H9 (cell line): Measurements from ENCODE around the gene MIOS. TPM values are rescaled to one million over a fixed set of nuclear protein-coding genes. Genes with fewer than 3 reads are reported as not detected.

Experiments
- DNase-seq: peaks from one replicate; pipeline ENCODE4 v3.0.0-alpha.2; 2017
- H2AFZ ChIP-seq: one replicate; pipeline ENCODE4 v1.6.1; 2013; ENCODE audit warnings: mild to moderate bottlenecking, low read length, control low read depth, moderate library complexity
- H2AK5ac ChIP-seq: 2 replicates; pipeline ENCODE4 v1.6.1; 2013; ENCODE audit warnings: low read length, control low read depth, mixed read lengths; ENCODE audit not compliant: insufficient read length
- H2BK120ac ChIP-seq: one replicate; pipeline ENCODE4 v1.6.1; 2013; ENCODE audit warnings: low read depth, mild to moderate bottlenecking, low read length, control low read depth, inconsistent platforms; ENCODE audit not compliant: poor library complexity, severe bottlenecking
- H2BK12ac ChIP-seq: 2 replicates; pipeline ENCODE4 v1.6.1; 2013; ENCODE audit warnings: low read length, control low read depth, mixed read lengths, low read depth; ENCODE audit not compliant: insufficient read length
- H2BK15ac ChIP-seq: 2 replicates; pipeline ENCODE4 v1.6.1; 2013; ENCODE audit warnings: low read depth, low read length, control low read depth
- H2BK20ac ChIP-seq: one replicate; pipeline ENCODE4 v1.6.1; 2013; ENCODE audit warnings: low read depth, mild to moderate bottlenecking, low read length, control low read depth, inconsistent platforms; ENCODE audit not compliant: poor library complexity, severe bottlenecking
- H2BK5ac ChIP-seq: 2 replicates; pipeline ENCODE4 v1.6.1; 2013; ENCODE audit warnings: low read length, control low read depth, mixed read lengths; ENCODE audit not compliant: insufficient read length
- H3K14ac ChIP-seq: 2 replicates; pipeline ENCODE4 v1.6.1; 2013; ENCODE audit warnings: low read length, control low read depth; ENCODE audit not compliant: insufficient read depth
- H3K18ac ChIP-seq: 2 replicates; pipeline ENCODE4 v1.6.1; 2013; ENCODE audit warnings: low read depth, mild to moderate bottlenecking, mixed read lengths, low read length, control low read depth; ENCODE audit not compliant: insufficient read length
- H3K23ac ChIP-seq: 2 replicates; pipeline ENCODE4 v1.6.1; 2013; ENCODE audit warnings: low read length, control low read depth, mixed read lengths, low read depth; ENCODE audit not compliant: insufficient read length
- H3K23me2 ChIP-seq: 2 replicates; pipeline ENCODE4 v1.6.1; 2013; ENCODE audit warnings: low read depth, mild to moderate bottlenecking, mixed read lengths, low read length, control low read depth; ENCODE audit not compliant: insufficient read length, poor library complexity, severe bottlenecking
- H3K27ac ChIP-seq: 2 replicates; pipeline ENCODE4 v1.5.1; 2013; ENCODE audit warnings: low read length, control low read depth, mixed read lengths, low read depth; ENCODE audit not compliant: insufficient read length
- H3K27me3 ChIP-seq: 2 replicates; pipeline ENCODE4 v1.6.1; 2013; ENCODE audit warnings: low read length, control low read depth, inconsistent platforms; ENCODE audit not compliant: insufficient read depth
- H3K4ac ChIP-seq: 2 replicates; pipeline ENCODE4 v1.6.1; 2013; ENCODE audit warnings: low read depth, mild to moderate bottlenecking, control low read depth, inconsistent platforms, low read length, moderate library complexity
- H3K4me1 ChIP-seq: 2 replicates; pipeline ENCODE4 v1.6.1; 2013; ENCODE audit warnings: low read length, control low read depth, inconsistent platforms; ENCODE audit not compliant: insufficient read depth
- H3K4me2 ChIP-seq: 2 replicates; pipeline ENCODE4 v1.6.1; 2013; ENCODE audit warnings: low read length, control low read depth, mixed read lengths; ENCODE audit not compliant: insufficient read length, insufficient read depth
- H3K56ac ChIP-seq: 2 replicates; pipeline ENCODE4 v1.6.1; 2013; ENCODE audit warnings: low read depth, mild to moderate bottlenecking, mixed read lengths, low read length, control low read depth; ENCODE audit not compliant: insufficient read length
- H3K79me1 ChIP-seq: 2 replicates; pipeline ENCODE4 v1.6.1; 2013; ENCODE audit warnings: low read depth, mild to moderate bottlenecking, moderate library complexity, low read length, control low read depth, inconsistent platforms; ENCODE audit not compliant: insufficient read depth, poor library complexity, severe bottlenecking
- H3K79me2 ChIP-seq: 2 replicates; pipeline ENCODE4 v1.6.1; 2013; ENCODE audit warnings: low read length, control low read depth, inconsistent platforms; ENCODE audit not compliant: insufficient read depth
- H3K9ac ChIP-seq: 2 replicates; pipeline ENCODE4 v1.6.1; 2013; ENCODE audit warnings: low read length, control low read depth, mixed read lengths; ENCODE audit not compliant: insufficient read length; ENCODE audit errors: extremely low read depth
- H3K9me3 ChIP-seq: one replicate; pipeline ENCODE4 v1.6.1; 2013; ENCODE audit warnings: low read depth, low read length, inconsistent platforms; ENCODE audit not compliant: control insufficient read depth
- H3T11ph ChIP-seq: one replicate; pipeline ENCODE4 v1.6.1; 2013; ENCODE audit warnings: mild to moderate bottlenecking, low read length, control low read depth, inconsistent platforms
- H4K20me1 ChIP-seq: one replicate; pipeline ENCODE4 v1.6.1; 2013; ENCODE audit not compliant: control insufficient read depth, insufficient read length, insufficient read depth
- H4K5ac ChIP-seq: 2 replicates; pipeline ENCODE4 v1.6.1; 2013; ENCODE audit warnings: low read depth, mild to moderate bottlenecking, mixed read lengths, low read length, control low read depth; ENCODE audit not compliant: insufficient read length
- H4K8ac ChIP-seq: replicated peaks from 2 replicates; pipeline ENCODE4 v1.6.1; 2013; ENCODE audit warnings: low read length, control low read depth, mixed read lengths, low read depth; ENCODE audit not compliant: insufficient read length
- H4K91ac ChIP-seq: 2 replicates; pipeline ENCODE4 v1.6.1; 2013; ENCODE audit warnings: low read depth, mild to moderate bottlenecking, moderate library complexity, mixed read lengths, low read length, control low read depth; ENCODE audit not compliant: insufficient read length
- H3K27ac Mint-ChIP-seq, 3 experiments: 2 replicates in 2 of 3; 3 replicates in 1 of 3; pipeline ENCODE4 v1.8.0; 2020 to 2021; ENCODE audit warnings: mixed read lengths in 3 of 3, mild to moderate bottlenecking in 1 of 3, moderate library complexity in 1 of 3
- H3K27me3 Mint-ChIP-seq: 2 replicates; pipeline ENCODE4 v1.8.0; 2021; ENCODE audit warnings: low read depth, mild to moderate bottlenecking, moderate library complexity, mixed read lengths
- H3K36me3 Mint-ChIP-seq, 3 experiments: 2 replicates in 2 of 3; 3 replicates in 1 of 3; pipeline ENCODE4 v1.8.0; 2020 to 2021; ENCODE audit warnings: low read depth in 3 of 3, mixed read lengths in 3 of 3; ENCODE audit not compliant: insufficient read depth in 1 of 3
- H3K4me1 Mint-ChIP-seq, 2 experiments: 2 replicates each; pipeline ENCODE4 v1.8.0; 2020; ENCODE audit warnings: mixed read lengths in 2 of 2
- H3K4me3 Mint-ChIP-seq, 2 experiments: 2 replicates in 1 of 2; 3 replicates in 1 of 2; pipeline ENCODE4 v1.8.0; 2020 to 2021; ENCODE audit warnings: mild to moderate bottlenecking in 2 of 2, mixed read lengths in 2 of 2, moderate library complexity in 1 of 2
- H3K9me3 Mint-ChIP-seq, 2 experiments: 2 replicates in 1 of 2; 3 replicates in 1 of 2; pipeline ENCODE4 v1.8.0; 2020; ENCODE audit warnings: mild to moderate bottlenecking in 2 of 2, mixed read lengths in 2 of 2, moderate library complexity in 1 of 2
- WGBS: extraction: QIAGEN DNeasy Blood & Tissue Kit; methylation state at CpG from one replicate; pipeline ENCODE4 v1.1.7; 2013; ENCODE audit warnings: missing lambda C conversion rate, low lambda C conversion rate, mixed read lengths; ENCODE audit not compliant: insufficient read length; ENCODE audit errors: extremely low coverage; 5-methylcytosine and 5-hydroxymethylcytosine counted together
- total RNA-seq: library from RNA; stranded (reverse); gene quantifications from 2 replicates; pipeline ENCODE4 v1.2.1, GENCODE V29; 2021
- TF ChIP-seq, protein P1 (sequence below): fragments of 200-600 bp; sonication (generic); conservative IDR thresholded peaks from 3 replicates; pipeline ENCODE4 v1.8.0; 2021; ENCODE audit warnings: antibody characterized with exemption, mild to moderate bottlenecking

MIOS gene
- total RNA-seq, 1 experiment from 2014 or later: 46.4 TPM

DNA sequence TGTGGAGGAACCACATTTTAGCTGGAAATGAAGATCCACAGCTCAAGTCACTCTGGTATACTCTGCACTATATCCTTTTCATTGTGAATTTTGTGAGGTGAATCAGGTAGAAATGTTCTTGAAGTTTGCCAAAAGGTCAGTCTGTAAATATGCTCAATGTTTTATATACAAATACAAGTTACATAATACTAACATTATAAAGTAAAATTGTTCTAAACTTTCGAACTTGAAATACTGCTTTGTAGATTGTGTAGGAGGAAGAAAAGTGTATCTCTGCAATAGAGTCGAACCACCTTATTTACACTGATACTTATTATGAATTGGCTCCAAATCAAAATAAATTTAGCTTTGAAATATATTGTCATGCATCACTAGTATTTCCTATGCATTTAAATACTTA is 7.0 kb downstream of the MIOS start:
- Histone ChIP-seq H3K4me1 (0 out of 2 replicates have a peak, but pooled peaks cover 5% of the 10 kb centered on the region), H4K8ac (no peak overlapping the region), H3K4me2 (no peak overlapping the region), H3K9me3 (no peaks in the 10 kb centered on the region), H4K91ac (no peak overlapping the region), H2AFZ (no peak overlapping the region), H3K79me2 (peaks cover 14% of the 10 kb centered on the region; the same call in 1 of the 2 replicates), H3K14ac (no peak overlapping the region), H3K18ac (no peak overlapping the region), H3K27ac (no peak overlapping the region), H4K20me1 (no peaks in the 10 kb centered on the region), H3K27me3 (no peaks in the 10 kb centered on the region), H3T11ph (no peak overlapping the region), H3K23me2 (no peaks in the 10 kb centered on the region), H2BK12ac (no peak overlapping the region), H2BK5ac (no peak overlapping the region), H2AK5ac (no peak overlapping the region), H3K4ac (no peak overlapping the region), H2BK20ac (no peak overlapping the region), H3K9ac (no peak overlapping the region), H3K23ac (no peak overlapping the region), H2BK120ac (no peak overlapping the region), H2BK15ac (no peak overlapping the region), H3K79me1 (peaks cover 3% of the 10 kb centered on the region), H4K5ac (no peak overlapping the region), H3K56ac (no peak overlapping the region)
- H3K27ac Mint-ChIP-seq: no peak overlapping the region
- WGBS: no CpG with 5 or more reads among the region's 2 CpGs
- no peak overlapping the region for H3K4me3 Mint-ChIP-seq
- peaks cover 5 to 11% of the 10 kb centered on the region in 2 experiments for H3K4me1 Mint-ChIP-seq
- peaks cover 22 to 38% (median 23%) of the 10 kb centered on the region in 3 experiments for H3K36me3 Mint-ChIP-seq
- peaks cover 10% of the 10 kb centered on the region in 2 experiments for H3K9me3 Mint-ChIP-seq
- H3K27me3 Mint-ChIP-seq: no peaks in the 10 kb centered on the region
- no peak for DNase-seq
- TF ChIP-seq, protein P1, sequence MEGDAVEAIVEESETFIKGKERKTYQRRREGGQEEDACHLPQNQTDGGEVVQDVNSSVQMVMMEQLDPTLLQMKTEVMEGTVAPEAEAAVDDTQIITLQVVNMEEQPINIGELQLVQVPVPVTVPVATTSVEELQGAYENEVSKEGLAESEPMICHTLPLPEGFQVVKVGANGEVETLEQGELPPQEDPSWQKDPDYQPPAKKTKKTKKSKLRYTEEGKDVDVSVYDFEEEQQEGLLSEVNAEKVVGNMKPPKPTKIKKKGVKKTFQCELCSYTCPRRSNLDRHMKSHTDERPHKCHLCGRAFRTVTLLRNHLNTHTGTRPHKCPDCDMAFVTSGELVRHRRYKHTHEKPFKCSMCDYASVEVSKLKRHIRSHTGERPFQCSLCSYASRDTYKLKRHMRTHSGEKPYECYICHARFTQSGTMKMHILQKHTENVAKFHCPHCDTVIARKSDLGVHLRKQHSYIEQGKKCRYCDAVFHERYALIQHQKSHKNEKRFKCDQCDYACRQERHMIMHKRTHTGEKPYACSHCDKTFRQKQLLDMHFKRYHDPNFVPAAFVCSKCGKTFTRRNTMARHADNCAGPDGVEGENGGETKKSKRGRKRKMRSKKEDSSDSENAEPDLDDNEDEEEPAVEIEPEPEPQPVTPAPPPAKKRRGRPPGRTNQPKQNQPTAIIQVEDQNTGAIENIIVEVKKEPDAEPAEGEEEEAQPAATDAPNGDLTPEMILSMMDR: no peak
